Heart left ventricle (tissue), 16 donors: ENCODE results near the gene THAP6. TPM values are rescaled to one million over a fixed set of nuclear protein-coding genes. Genes with fewer than 3 reads are reported as not detected.

ENCODE experiments used
- ATAC-seq, 4 donors: fragments of 200-7000 bp; cut with Tn5 transposase; one replicate each; pipeline ENCODE4 v1.9.1; 2020 to 2022; ENCODE audit warnings: moderate library complexity in 4 of 4, mild to moderate bottlenecking in 3 of 4, moderate number of reproducible peaks in 1 of 4
- DNase-seq, 5 donors: peaks; one replicate each; pipeline ENCODE4 v3.0.0-alpha.2; 2020
- H3K27ac ChIP-seq, 12 donors: fragments of 200-600 bp; sonication (generic) in 4 of 12; one replicate each; pipeline versions ENCODE4 v1.5.0 to v1.8.0; 2016 to 2022; ENCODE audit warnings: mild to moderate bottlenecking in 2 of 12
- H3K27me3 ChIP-seq, 9 donors: fragments of 200-600 bp; sonication (generic) in 2 of 9; one replicate each; pipeline versions ENCODE4 v1.5.1 to v1.8.0; 2016 to 2022; ENCODE audit warnings: mild to moderate bottlenecking in 3 of 9
- H3K36me3 ChIP-seq, 9 donors: fragments of 200-600 bp; sonication (generic) in 2 of 9; one replicate each; pipeline versions ENCODE4 v1.5.0 to v1.8.0; 2018 to 2022; ENCODE audit warnings: mild to moderate bottlenecking in 2 of 9
- H3K4me1 ChIP-seq, 12 donors: fragments of 200-600 bp; sonication (generic) in 4 of 12; one replicate each; pipeline versions ENCODE4 v1.5.0 to v1.8.0; 2016 to 2022; ENCODE audit warnings: mild to moderate bottlenecking in 3 of 12
- H3K4me3 ChIP-seq, 12 donors: fragments of 200-600 bp; sonication (generic) in 4 of 12; one replicate each; pipeline versions ENCODE4 v1.5.0 to v1.8.0; 2017 to 2022; ENCODE audit warnings: mild to moderate bottlenecking in 9 of 12, moderate library complexity in 4 of 12
- H3K9me3 ChIP-seq, 12 donors: fragments of 200-600 bp; sonication (generic) in 4 of 12; one replicate each; pipeline versions ENCODE4 v1.5.0 to v1.8.0; 2016 to 2022; ENCODE audit warnings: mild to moderate bottlenecking in 1 of 12
- CTCF ChIP-seq, 12 donors: fragments of 200-600 bp; sonication (generic) in 4 of 12; IDR thresholded peaks; one replicate each; pipeline versions ENCODE4 v1.5.0 to v1.8.0; 2018 to 2022; ENCODE audit warnings: antibody characterized with exemption in 12 of 12, mild to moderate bottlenecking in 5 of 12
- POLR2A ChIP-seq, 2 donors: fragments of 450-650 bp; IDR thresholded peaks; one replicate each; pipeline ENCODE4 v1.6.1; 2017; ENCODE audit warnings: antibody characterized with exemption in 2 of 2, mild to moderate bottlenecking in 2 of 2, moderate library complexity in 2 of 2
- WGBS, 4 donors: extraction: QIAGEN DNeasy Blood & Tissue Kit in 2 of 4; methylation state at CpG; one replicate each; pipeline versions ENCODE4 v1.1.5 to v1.1.7; 2013 to 2018; 5-methylcytosine and 5-hydroxymethylcytosine counted together
- intact Hi-C, 10 donors: fragments of 100-400 bp; cut with DNase I; formaldehyde crosslinking; loops; one replicate each; pipeline versions ENCODE4 v1.11.1 to v1.14.2; 2022
- long read RNA-seq, 3 donors: library from polyadenylated mRNA; unstranded; transcript quantifications; one replicate each; pipeline ENCODE4 v2.0.0, GENCODE V29; 2020 to 2021
- polyA plus RNA-seq, 2 donors: library from polyadenylated mRNA; stranded (reverse); fragments of 200-250 nt; gene quantifications; one replicate each; pipeline ENCODE4 v1.2.3, GENCODE V29; 2013
- total RNA-seq, 9 donors: library from RNA; depleted of rRNA in 2 of 9; stranded (reverse); fragments of >200 nt in 2 of 9; fragmentation: NEBNext Ultra II Directional in 3 of 9; extraction: Animal tissue kit (Norgen Biotek cat#: 25700) in 3 of 9; gene quantifications; one replicate each; pipeline versions ENCODE4 v1.1.0 to v1.2.4, GENCODE V29; 2016 to 2023
- donor health status: ischemic (EF 13 %, LVEDD 7.1; RV severe dilation, severe dysfunction).
- donor health status: healthy with polysubstance abuse.
- donor health status: DM: no; HTN: yes; CAD: no.
- donor health status: DM: no; HTN: no; CAD: no.
- donor health status: ischemic (EF 25% LVEDD 6.9; RV normal size, moderate dysfunction).
- donor health status: ischemic (EF 25% LVEDD 5.7; RV mildly dilated, moderate dysfunction).
- donor health status: healthy.
- donor health status: DM: yes; HTN: yes; CAD: no.
- donor health status: ischemic (EF 35%, LVEDD 5.7; RV mildly dilated, moderate dysfunction).
- donor health status: nonischemic (EF 11% LVEDD 7.7; RV severe dilation, severe dysfunction).
- donor health status: DM: yes; HTN: yes; CAD: no.
- donor health status: PGD.
- donor health status: ischemic (EF 29% LVEDD 5.4; RV normal size, mild dysfunction).
- donor health status: nonischemic (EF 23%, LVEDD 6.1; RV moderate dilation, normal function).

THAP6 gene
- 10 to 100 TPM; 10.9 to 22.6 (median 16.3) TPM for total RNA-seq
- 1 to 10 TPM; 6.5 TPM for polyA plus RNA-seq
- long read RNA-seq, donor 1, transcript THAP6-201 (5 exons, 3,549 nt) = major isoform, 8 of 18 reads
- long read RNA-seq, donor 1, partial matches to known transcripts = 0 of 18 reads
- long read RNA-seq, donor 1, other reads (novel, unspliced or antisense) = 5 of 18 reads
- long read RNA-seq, donor 2, transcript THAP6-201 (5 exons, 3,549 nt) = major isoform, 14 of 41 reads
- long read RNA-seq, donor 2, partial matches to known transcripts = 1 of 41 reads
- long read RNA-seq, donor 2, other reads (novel, unspliced or antisense) = 21 of 41 reads
- long read RNA-seq, donor 3, transcript THAP6-201 (5 exons, 3,549 nt) = major isoform, 7 of 13 reads
- long read RNA-seq, donor 3, partial matches to known transcripts = 0 of 13 reads
- long read RNA-seq, donor 3, other reads (novel, unspliced or antisense) = 3 of 13 reads

- ATAC-seq = peak; percentile 98
- TF ChIP-seq POLR2A (IDR thresholded peaks at IDR 0.05) = peak in 1 of 2 donors; percentile 83
- TF ChIP-seq CTCF (IDR thresholded peaks at IDR 0.05) = peak in 3 of 12 donors; percentile 7 to 38 (median 18)
- peaks cover 0 to 33% (median 26%) of the 10 kb centered on the region in 9 donors for H3K36me3 ChIP-seq
- H3K9me3 ChIP-seq = no peaks in the 10 kb centered on the region
- H3K4me3 ChIP-seq = peak within 1 kb of the TSS; percentile 45 to 88 (median 76)
- peak within 1 kb of the TSS; percentile 33 to 99 (median 96) for H3K27ac ChIP-seq
- peak; percentile 96 to 98 (median 96) for DNase-seq
- 0% methylated on average over 48 to 61 of the region's 61 CpGs for whole genome bisulfite sequencing, 4 donors
- H3K27me3 ChIP-seq = no peaks in the 10 kb centered on the region
- intact Hi-C loops = loop anchor here in 2 of 10 donors (5.0 to 10.0 kb wide), 4 partner anchors 158 to 582 kb away; partner anchors contain the start of genes G3BP2 (in 2 of the 2) and PARM1 (in 2 of the 2)
- H3K4me1 ChIP-seq = peaks cover 0 to 61% (median 39%) of the 10 kb centered on the region in 12 donors
These were observed at the start of gene THAP6, which contains the start of gene RCHY1 for GRCh38 chr4:75514131-75514948. THAP6 (plus strand) TSS chr4:75514473; CDS start chr4:75515453, 980 bp downstream. RCHY1 (minus strand) TSS chr4:75514403; CDS start chr4:75514286, 117 bp downstream.

- peaks cover 0 to 6% (median 0%) of the 10 kb centered on the region in 12 donors for H3K9me3 ChIP-seq
- DNase-seq = no peak
- no peak overlapping the region for H3K4me3 ChIP-seq
- no peaks in the 10 kb centered on the region for H3K27me3 ChIP-seq
- H3K4me1 ChIP-seq = peaks cover 0 to 10% (median 0%) of the 10 kb centered on the region in 12 donors
- ATAC-seq = no peak
- TF ChIP-seq CTCF (IDR thresholded peaks at IDR 0.05) (no peak), POLR2A (IDR thresholded peaks at IDR 0.05) (no peak)
- no peak overlapping the region for H3K27ac ChIP-seq
- intact Hi-C loops = loop anchor here in 6 of 10 donors (2.0 to 10.0 kb wide), 3 partner anchors 535 to 595 kb away; partner anchors contain the start of gene PARM1 (in 5 of the 6)
- peaks cover 0 to 19% (median 0%) of the 10 kb centered on the region in 9 donors for H3K36me3 ChIP-seq
- 95 to 100% (median 98%) methylated on average over 1 of the region's 1 CpG for WGBS, 4 donors
These were observed 44.4 kb upstream of the THAP6 start for GRCh38 chr4:75469896-75470295.

- no peak overlapping the region for H3K4me3 ChIP-seq
- peaks cover 0 to 19% (median 0%) of the 10 kb centered on the region in 9 donors for H3K36me3 ChIP-seq
- ATAC-seq (peak in 1 of 4 donors; percentile 25), DNase-seq (no peak)
- intact Hi-C loops = loop anchor here in 5 of 10 donors (10.0 kb wide), 2 partner anchors 536 to 596 kb away; partner anchors contain the start of gene PARM1 (in 4 of the 5)
- TF ChIP-seq POLR2A (IDR thresholded peaks at IDR 0.05) (no peak), CTCF (IDR thresholded peaks at IDR 0.05) (no peak)
- peaks cover 0 to 10% (median 0%) of the 10 kb centered on the region in 12 donors for H3K4me1 ChIP-seq
- no peaks in the 10 kb centered on the region for H3K9me3 ChIP-seq
- no peaks in the 10 kb centered on the region for H3K27me3 ChIP-seq
- H3K27ac ChIP-seq = no peak overlapping the region
- WGBS, 4 donors = 62 to 89% (median 79%) methylated on average over 1 of the region's 1 CpG
These were observed 43.5 kb upstream of the THAP6 start for GRCh38 chr4:75470738-75471137.
